22Rv1 (cell line): ENCODE data around the gene COL5A1.

Experiments used
- CTCF ChIP-seq: fragments of 450-650 bp; IDR thresholded peaks from 2 replicates; pipeline ENCODE4 v1.5.1; 2017; ENCODE audit warnings: mild to moderate bottlenecking
- ZFX ChIP-seq: fragments of 450-650 bp; IDR thresholded peaks from 2 replicates; pipeline ENCODE4 v1.6.1; 2017; ENCODE audit warnings: antibody characterized with exemption, borderline replicate concordance

- TF ChIP-seq ZFX (no peak), CTCF (no peak)
Measured at GRCh38 chr9:134890155-134890495, 248.5 kb downstream of the COL5A1 start.
